Sigmoid colon (tissue), 7 donors: Measurements from ENCODE around the gene DIP2B. TPM values are rescaled to one million over a fixed set of nuclear protein-coding genes. Genes with fewer than 3 reads are reported as not detected.

Experiments used
- DNase-seq: peaks from one replicate; pipeline ENCODE4 v3.0.0-alpha.2; 2019
- H3K27ac ChIP-seq, 4 donors: fragments of 200-600 bp; sonication (generic); one replicate each; pipeline ENCODE4 v1.5.1; 2016 to 2019; ENCODE audit warnings: mild to moderate bottlenecking in 1 of 4
- H3K27me3 ChIP-seq, 3 donors: fragments of 200-600 bp; sonication (generic); one replicate each; pipeline ENCODE4 v1.5.1; 2019; ENCODE audit warnings: mild to moderate bottlenecking in 1 of 3
- H3K36me3 ChIP-seq, 4 donors: fragments of 200-600 bp; sonication (generic); one replicate each; pipeline ENCODE4 v1.5.1; 2016 to 2019
- H3K4me1 ChIP-seq, 4 donors: fragments of 200-600 bp; sonication (generic); one replicate each; pipeline ENCODE4 v1.5.1; 2017 to 2019
- H3K4me3 ChIP-seq, 4 donors: fragments of 200-600 bp; sonication (generic); one replicate each; pipeline ENCODE4 v1.5.1; 2017 to 2019; ENCODE audit warnings: mild to moderate bottlenecking in 2 of 4, moderate library complexity in 1 of 4
- H3K9me3 ChIP-seq, 4 donors: fragments of 200-600 bp in 3 of 4; sonication (generic) in 3 of 4; one replicate each; pipeline versions ENCODE4 v1.5.1 to v1.6.1; 2013 to 2019
- CTCF ChIP-seq, 4 experiments: fragments of 450-650 bp in 3 of 4; fragments of 200-600 bp in 1 of 4; IDR thresholded peaks; one replicate each; pipeline ENCODE4 v1.5.1; 2016 to 2019; ENCODE audit warnings: antibody characterized with exemption in 4 of 4, mild to moderate bottlenecking in 3 of 4, moderate library complexity in 2 of 4
- EP300 ChIP-seq, 4 donors: sonication (generic); formaldehyde crosslinking; IDR thresholded peaks; one replicate each; pipeline ENCODE4 v1.6.1; 2017; ENCODE audit warnings: antibody characterized with exemption in 4 of 4
- POLR2A ChIP-seq, 2 donors: fragments of 450-650 bp; IDR thresholded peaks; one replicate each; pipeline ENCODE4 v1.6.1; 2016; ENCODE audit warnings: antibody characterized with exemption in 2 of 2, mild to moderate bottlenecking in 2 of 2, moderate library complexity in 2 of 2
- POLR2AphosphoS5 ChIP-seq, 4 donors: sonication (generic); formaldehyde crosslinking; IDR thresholded peaks; one replicate each; pipeline ENCODE4 v1.6.1; 2017; ENCODE audit warnings: antibody characterized with exemption in 4 of 4
- WGBS, 2 donors: extraction: QIAGEN DNeasy Blood & Tissue Kit; methylation state at CpG; one replicate each; pipeline ENCODE4 v1.1.7; 2013; 5-methylcytosine and 5-hydroxymethylcytosine counted together
- intact Hi-C: fragments of 100-400 bp; cut with DNase I; formaldehyde crosslinking; loops from one replicate; pipeline ENCODE4 v1.15.1; 2023
- polyA plus RNA-seq, 3 donors: library from polyadenylated mRNA; stranded (reverse); fragments of 200-250 nt; gene quantifications; one replicate each; pipeline ENCODE4 v1.2.3, GENCODE V29; 2013
- total RNA-seq, 4 donors: library from RNA; depleted of rRNA; stranded (reverse); fragments of >200 nt; gene quantifications; one replicate each; pipeline ENCODE4 v1.1.0, GENCODE V29; 2016
- donor health status: healthy with polysubstance abuse.
- donor health status: Bipolar disorder and iron deficiency.
- donor health status: healthy.

Gene DIP2B
- total and polyA plus RNA-seq, 7 donors, result 7.2 to 28.0 (median 16.4) TPM

- Histone ChIP-seq H3K36me3 (no peaks in the 10 kb centered on the region), H3K27me3 (no peaks in the 10 kb centered on the region), H3K4me1 (peaks cover 0 to 33% (median 20%) of the 10 kb centered on the region in 4 donors), H3K4me3 (no peak overlapping the region), H3K27ac (no peak overlapping the region), H3K9me3 (no peaks in the 10 kb centered on the region)
- intact Hi-C loops, result no loop called here
- WGBS, 2 donors, result 47 to 77% methylated on average over 1 of the region's 1 CpG
- TF ChIP-seq POLR2A (IDR thresholded peaks at IDR 0.05) (no peak), EP300 (IDR thresholded peaks at IDR 0.05) (no peak), POLR2AphosphoS5 (IDR thresholded peaks at IDR 0.05) (no peak), CTCF (IDR thresholded peaks at IDR 0.05) (no peak)
- no peak for DNase-seq
Observed at GRCh38 chr12:50600364-50600763, 95.6 kb downstream of the DIP2B start.

GRCh38 chr12:50603817-50604639 is 99.2 kb downstream of the DIP2B start:
- no peak for DNase-seq
- no peaks in the 10 kb centered on the region for H3K9me3 ChIP-seq
- no peak overlapping the region for H3K4me3 ChIP-seq
- peak overlapping the region in 2 of 4 donors; percentile 15 to 25 for H3K27ac ChIP-seq
- peaks cover 0 to 22% (median 15%) of the 10 kb centered on the region in 4 donors for H3K4me1 ChIP-seq
- no peak for TF ChIP-seq POLR2AphosphoS5 (IDR thresholded peaks at IDR 0.05)
- TF ChIP-seq EP300 (IDR thresholded peaks at IDR 0.05), result no peak
- TF ChIP-seq POLR2A (IDR thresholded peaks at IDR 0.05), result no peak
- TF ChIP-seq CTCF (IDR thresholded peaks at IDR 0.05), result no peak
- no peaks in the 10 kb centered on the region for H3K36me3 ChIP-seq
- WGBS, 2 donors, result 70 to 76% methylated on average over 4 of the region's 4 CpGs
- intact Hi-C loops, result no loop called here
- H3K27me3 ChIP-seq, result no peaks in the 10 kb centered on the region

GRCh38 chr12:50604640-50604920 is 99.8 kb downstream of the DIP2B start:
- Histone ChIP-seq H3K4me3 (no peak overlapping the region), H3K4me1 (peaks cover 0 to 20% (median 17%) of the 10 kb centered on the region in 4 donors), H3K27me3 (no peaks in the 10 kb centered on the region), H3K27ac (peak overlapping the region in 1 of 4 donors; percentile 15), H3K36me3 (no peaks in the 10 kb centered on the region), H3K9me3 (no peaks in the 10 kb centered on the region)
- DNase-seq, result no peak
- WGBS, 2 donors, result 19 to 70% methylated on average over 1 of the region's 1 CpG
- TF ChIP-seq POLR2A (IDR thresholded peaks at IDR 0.05), result no peak
- no peak for TF ChIP-seq CTCF (IDR thresholded peaks at IDR 0.05)
- no peak for TF ChIP-seq EP300 (IDR thresholded peaks at IDR 0.05)
- TF ChIP-seq POLR2AphosphoS5 (IDR thresholded peaks at IDR 0.05), result no peak
- intact Hi-C loops, result no loop called here

- Histone ChIP-seq H3K36me3 (no peaks in the 10 kb centered on the region), H3K4me1 (peaks cover 0 to 32% (median 22%) of the 10 kb centered on the region in 4 donors), H3K4me3 (no peak overlapping the region), H3K27ac (no peak overlapping the region), H3K9me3 (no peaks in the 10 kb centered on the region), H3K27me3 (no peaks in the 10 kb centered on the region)
- intact Hi-C loops, result no loop called here
- TF ChIP-seq POLR2AphosphoS5 (IDR thresholded peaks at IDR 0.05) (no peak), CTCF (IDR thresholded peaks at IDR 0.05) (no peak), POLR2A (IDR thresholded peaks at IDR 0.05) (no peak), EP300 (IDR thresholded peaks at IDR 0.05) (no peak)
- DNase-seq, result no peak
- WGBS, 2 donors, result 96% methylated on average over 5 of the region's 5 CpGs
Observed at GRCh38 chr12:50606675-50607375, 102.0 kb downstream of the DIP2B start.
